Right atrium auricular region (tissue), 2 donors: ENCODE data around the gene CD40. TPM values are rescaled to one million over a fixed set of nuclear protein-coding genes. Genes with fewer than 3 reads are reported as not detected.

Source experiments
- DNase-seq: peaks from one replicate; pipeline ENCODE4 v3.0.0-alpha.2; 2019; ENCODE audit warnings: low spot score
- H3K27ac ChIP-seq, 2 donors: fragments of 200-600 bp; sonication (generic); 1 replicate in 1 of 2; 2 replicates in 1 of 2; pipeline ENCODE4 v1.5.1; 2016 to 2019
- H3K27me3 ChIP-seq, 2 donors: fragments of 200-600 bp; sonication (generic); one replicate each; pipeline versions ENCODE4 v1.5.1 to v1.6.0; 2017 to 2019
- H3K36me3 ChIP-seq: fragments of 200-600 bp; sonication (generic); one replicate; pipeline ENCODE4 v1.5.1; 2016
- H3K4me1 ChIP-seq, 2 donors: fragments of 200-600 bp; sonication (generic); one replicate each; pipeline versions ENCODE4 v1.5.1 to v1.6.0; 2017 to 2019
- H3K4me3 ChIP-seq, 2 donors: fragments of 200-600 bp; sonication (generic); 1 replicate in 1 of 2; 2 replicates in 1 of 2; pipeline ENCODE4 v1.5.1; 2017 to 2019; ENCODE audit warnings: mild to moderate bottlenecking in 1 of 2, moderate library complexity in 1 of 2
- H3K9me3 ChIP-seq, 2 donors: fragments of 200-600 bp; sonication (generic); one replicate each; pipeline ENCODE4 v1.5.1; 2019
- total RNA-seq, 2 donors: library from RNA; depleted of rRNA; stranded (reverse); fragments of >200 nt; gene quantifications; one replicate each; pipeline ENCODE4 v1.1.0, GENCODE V29; 2016
- TF ChIP-seq, protein P1 (sequence below), 2 donors: fragments of 200-600 bp; sonication (generic); IDR thresholded peaks; one replicate each; pipeline ENCODE4 v1.5.1; 2019; ENCODE audit warnings: antibody characterized with exemption in 2 of 2

The CD40 gene
- total RNA-seq, 2 donors from 2014 or later = 9.6 to 14.9 TPM

DNA sequence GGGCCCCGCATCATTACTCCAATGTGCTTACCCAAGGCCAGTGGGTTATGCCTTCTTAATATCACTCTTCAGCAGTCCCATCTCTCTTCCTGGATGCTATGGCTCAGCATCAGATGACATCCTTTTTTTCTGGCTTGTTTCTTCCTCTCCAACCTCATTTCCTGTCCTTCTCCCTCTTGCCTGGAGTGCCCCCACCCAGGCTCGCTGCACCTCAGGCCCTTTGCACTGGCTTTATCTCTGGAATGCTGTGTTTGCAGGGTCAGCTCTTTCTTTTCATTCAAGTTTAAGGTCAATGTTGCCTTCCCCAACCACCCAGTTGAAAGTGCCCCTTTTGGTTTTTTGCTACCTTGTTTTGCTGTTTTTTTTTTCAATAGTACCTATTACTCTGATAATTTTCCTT lies 36.7 kb downstream of the CD40 start:
- H3K9me3 ChIP-seq = no peaks in the 10 kb centered on the region
- no peaks in the 10 kb centered on the region for H3K36me3 ChIP-seq
- H3K4me1 ChIP-seq = no peaks in the 10 kb centered on the region
- DNase-seq = no peak
- H3K27ac ChIP-seq = no peak overlapping the region
- TF ChIP-seq, protein P1, sequence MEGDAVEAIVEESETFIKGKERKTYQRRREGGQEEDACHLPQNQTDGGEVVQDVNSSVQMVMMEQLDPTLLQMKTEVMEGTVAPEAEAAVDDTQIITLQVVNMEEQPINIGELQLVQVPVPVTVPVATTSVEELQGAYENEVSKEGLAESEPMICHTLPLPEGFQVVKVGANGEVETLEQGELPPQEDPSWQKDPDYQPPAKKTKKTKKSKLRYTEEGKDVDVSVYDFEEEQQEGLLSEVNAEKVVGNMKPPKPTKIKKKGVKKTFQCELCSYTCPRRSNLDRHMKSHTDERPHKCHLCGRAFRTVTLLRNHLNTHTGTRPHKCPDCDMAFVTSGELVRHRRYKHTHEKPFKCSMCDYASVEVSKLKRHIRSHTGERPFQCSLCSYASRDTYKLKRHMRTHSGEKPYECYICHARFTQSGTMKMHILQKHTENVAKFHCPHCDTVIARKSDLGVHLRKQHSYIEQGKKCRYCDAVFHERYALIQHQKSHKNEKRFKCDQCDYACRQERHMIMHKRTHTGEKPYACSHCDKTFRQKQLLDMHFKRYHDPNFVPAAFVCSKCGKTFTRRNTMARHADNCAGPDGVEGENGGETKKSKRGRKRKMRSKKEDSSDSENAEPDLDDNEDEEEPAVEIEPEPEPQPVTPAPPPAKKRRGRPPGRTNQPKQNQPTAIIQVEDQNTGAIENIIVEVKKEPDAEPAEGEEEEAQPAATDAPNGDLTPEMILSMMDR (IDR thresholded peaks at IDR 0.05) = no peak
- H3K27me3 ChIP-seq = no peaks in the 10 kb centered on the region
- no peak overlapping the region for H3K4me3 ChIP-seq

DNA sequence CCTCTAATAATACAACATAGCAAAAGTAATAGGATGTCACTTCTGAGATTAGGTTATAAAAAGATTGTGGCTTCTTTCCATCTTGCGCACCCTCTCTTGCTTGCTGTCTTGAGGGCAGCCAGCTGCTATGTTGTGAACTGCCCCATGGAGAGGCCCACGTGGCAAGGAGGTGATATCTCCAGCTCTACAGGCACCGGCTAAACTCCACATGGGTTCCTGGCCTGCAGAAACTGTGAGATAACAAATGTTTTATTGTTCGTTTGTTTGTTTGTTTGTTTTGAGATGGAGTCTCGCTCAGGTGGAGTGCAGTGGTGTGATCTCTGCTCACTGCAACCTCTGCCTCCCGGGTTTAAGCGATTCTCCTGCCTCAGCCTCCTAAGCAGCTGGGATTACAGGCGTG lies 38.0 kb downstream of the CD40 start:
- H3K36me3 ChIP-seq = no peaks in the 10 kb centered on the region
- H3K27me3 ChIP-seq = no peaks in the 10 kb centered on the region
- H3K27ac ChIP-seq = no peak overlapping the region
- no peak overlapping the region for H3K4me3 ChIP-seq
- no peak for DNase-seq
- H3K4me1 ChIP-seq = no peaks in the 10 kb centered on the region
- TF ChIP-seq, protein P1 (IDR thresholded peaks at IDR 0.05) = no peak
- H3K9me3 ChIP-seq = no peaks in the 10 kb centered on the region

DNA sequence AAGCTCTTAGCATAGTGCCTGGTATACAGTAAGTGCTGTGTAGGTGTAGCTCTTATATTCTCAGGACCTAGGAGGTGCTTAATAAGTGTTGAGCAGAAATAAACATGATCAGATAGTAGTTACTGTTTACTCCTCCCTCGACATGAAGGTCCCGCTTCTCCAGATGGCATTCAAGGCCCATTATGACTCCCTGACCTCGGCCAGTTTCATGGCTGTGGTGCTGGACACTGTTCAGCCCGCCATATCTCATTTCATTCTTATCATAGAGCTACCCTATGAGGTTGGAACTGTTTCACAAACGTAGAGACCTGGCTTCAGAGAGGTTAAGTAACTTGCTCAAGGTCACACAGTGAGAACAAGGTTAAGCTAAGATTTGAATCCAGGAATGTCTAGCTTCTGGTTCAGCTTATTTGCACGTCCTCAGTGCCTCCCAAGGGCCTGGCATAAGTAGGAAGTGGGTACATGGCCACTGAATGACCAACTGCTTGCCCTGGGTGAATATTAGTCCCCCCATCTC lies 39.0 kb downstream of the CD40 start:
- no peak overlapping the region for H3K4me3 ChIP-seq
- no peaks in the 10 kb centered on the region for H3K9me3 ChIP-seq
- no peaks in the 10 kb centered on the region for H3K4me1 ChIP-seq
- no peak for DNase-seq
- H3K36me3 ChIP-seq = no peaks in the 10 kb centered on the region
- no peak overlapping the region for H3K27ac ChIP-seq
- TF ChIP-seq, protein P1 (IDR thresholded peaks at IDR 0.05) = no peak
- no peaks in the 10 kb centered on the region for H3K27me3 ChIP-seq

DNA sequence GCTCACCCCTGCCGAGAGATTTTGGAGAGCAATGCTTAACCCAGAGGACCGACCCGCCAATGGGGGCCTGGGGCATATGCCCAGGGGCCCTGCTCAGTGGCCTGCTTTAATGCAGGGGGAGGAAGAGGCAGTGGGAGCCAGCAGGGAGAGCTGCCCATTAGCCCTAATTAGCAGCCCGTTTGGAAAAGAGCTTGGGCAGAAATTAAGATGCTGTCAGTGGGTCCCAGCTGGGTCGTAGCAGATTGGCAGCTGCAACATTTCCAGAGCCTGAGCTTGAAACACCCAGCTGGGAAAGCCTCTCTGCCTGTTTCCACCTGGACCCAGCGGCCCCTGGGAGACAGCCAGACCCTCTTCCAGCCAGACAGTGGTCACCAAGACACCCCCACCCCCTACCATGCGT lies 39.5 kb downstream of the CD40 start:
- no peaks in the 10 kb centered on the region for H3K4me1 ChIP-seq
- TF ChIP-seq, protein P1 (IDR thresholded peaks at IDR 0.05) = no peak

DNA sequence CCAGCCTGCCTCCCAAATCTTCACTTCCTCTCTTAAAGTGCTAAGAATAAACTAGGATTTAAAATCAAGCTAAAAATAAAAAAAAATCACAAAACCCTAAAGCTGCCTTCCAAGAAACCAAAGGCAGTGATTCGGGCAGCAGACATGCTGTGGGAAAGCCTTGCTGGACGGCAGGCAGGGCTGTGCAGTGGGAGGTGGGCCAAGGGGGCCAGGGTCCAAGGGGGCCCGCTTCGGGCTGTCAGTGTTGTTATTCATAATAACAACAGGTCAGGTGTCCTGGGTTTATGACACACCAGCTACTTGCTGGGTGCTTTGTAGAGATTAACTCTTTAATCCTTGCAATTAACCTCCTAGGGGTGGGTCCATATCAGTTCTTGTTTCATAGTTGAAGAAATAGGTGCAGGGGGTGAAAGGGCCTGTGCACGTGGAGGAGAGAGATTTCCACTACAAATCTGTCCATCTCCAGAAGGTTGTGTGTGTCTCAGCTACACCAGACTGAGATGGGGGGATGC lies 40.4 kb downstream of the CD40 start:
- Histone ChIP-seq H3K4me3 (no peak overlapping the region), H3K4me1 (no peaks in the 10 kb centered on the region), H3K36me3 (no peaks in the 10 kb centered on the region), H3K9me3 (no peaks in the 10 kb centered on the region), H3K27ac (no peak overlapping the region), H3K27me3 (no peaks in the 10 kb centered on the region)
- TF ChIP-seq, protein P1 (IDR thresholded peaks at IDR 0.05) = no peak
- DNase-seq = no peak

More for the DNA sequence above, 39.5 kb downstream of the CD40 start:
- DNase-seq = no peak
- Histone ChIP-seq H3K27ac (no peak overlapping the region), H3K4me3 (no peak overlapping the region), H3K27me3 (no peaks in the 10 kb centered on the region), H3K36me3 (no peaks in the 10 kb centered on the region), H3K9me3 (no peaks in the 10 kb centered on the region)
